Measurements from ENCODE around the gene UBE2O. TPM values are rescaled to one million over a fixed set of nuclear protein-coding genes. Genes with fewer than 3 reads are reported as not detected.

UBE2O gene
- polyA plus RNA-seq, 1 experiment, result 14.2 TPM

- Histone ChIP-seq H3K27ac (ENCODE audit: low read depth, low read length) (no peak overlapping the region), H3K4me3 (ENCODE audit: low read depth, low read length) (no peak overlapping the region), H3K9me3 (ENCODE audit: control insufficient read depth, insufficient read depth, low read length) (no peaks in the 10 kb centered on the region), H3K27me3 (ENCODE audit: control insufficient read depth, insufficient read depth, low read length) (no peaks in the 10 kb centered on the region)
- POLR2A ChIA-PET, result no interaction called here
- DNase-seq (ENCODE audit: low read depth, low spot score), result no peak
- CTCF ChIA-PET, result no interaction called here
- TF ChIP-seq CTCF (IDR thresholded peaks at IDR 0.05; ENCODE audit: low read depth, low read length), result peak; percentile 66
These were observed 20.1 kb downstream of the UBE2O start for GRCh38 chr17:76432712-76433336.

- no peak for DNase-seq (ENCODE audit: low read depth, low spot score)
- CTCF ChIA-PET, result interaction anchor here (0.7 to 1.3 kb wide), 2 partner anchors 27 to 47 kb away, joined by 3 to 4 read pairs; no protein-coding TSS in a partner anchor
- H3K27me3 ChIP-seq (ENCODE audit: control insufficient read depth, insufficient read depth, low read length), result no peaks in the 10 kb centered on the region
- H3K4me3 ChIP-seq (ENCODE audit: low read depth, low read length), result no peak overlapping the region
- H3K9me3 ChIP-seq (ENCODE audit: control insufficient read depth, insufficient read depth, low read length), result no peaks in the 10 kb centered on the region
- POLR2A ChIA-PET, result no interaction called here
- H3K27ac ChIP-seq (ENCODE audit: low read depth, low read length), result no peak overlapping the region
- no peak for TF ChIP-seq CTCF (IDR thresholded peaks at IDR 0.05; ENCODE audit: low read depth, low read length)
These were observed 20.9 kb downstream of the UBE2O start for GRCh38 chr17:76432004-76432403.

GRCh38 chr17:76431509-76431908 is 21.4 kb downstream of the UBE2O start:
- DNase-seq (ENCODE audit: low read depth, low spot score), result no peak
- H3K9me3 ChIP-seq (ENCODE audit: control insufficient read depth, insufficient read depth, low read length), result no peaks in the 10 kb centered on the region
- no peak overlapping the region for H3K4me3 ChIP-seq (ENCODE audit: low read depth, low read length)
- H3K27ac ChIP-seq (ENCODE audit: low read depth, low read length), result no peak overlapping the region
- POLR2A ChIA-PET, result no interaction called here
- TF ChIP-seq CTCF (IDR thresholded peaks at IDR 0.05; ENCODE audit: low read depth, low read length), result no peak
- CTCF ChIA-PET, result interaction anchor here (0.7 to 1.3 kb wide), 3 partner anchors 23 to 46 kb away, joined by 3 to 4 read pairs (median 4); no protein-coding TSS in a partner anchor
- H3K27me3 ChIP-seq (ENCODE audit: control insufficient read depth, insufficient read depth, low read length), result no peaks in the 10 kb centered on the region

GRCh38 chr17:76428511-76428910 is 24.4 kb downstream of the UBE2O start:
- DNase-seq (ENCODE audit: low read depth, low spot score), result no peak
- H3K27me3 ChIP-seq (ENCODE audit: control insufficient read depth, insufficient read depth, low read length), result no peaks in the 10 kb centered on the region
- no peak overlapping the region for H3K4me3 ChIP-seq (ENCODE audit: low read depth, low read length)
- TF ChIP-seq CTCF (IDR thresholded peaks at IDR 0.05; ENCODE audit: low read depth, low read length), result no peak
- ChIA-PET POLR2A (no interaction called here), CTCF (interaction anchor here (1.2 to 1.6 kb wide), 2 partner anchors 25 to 78 kb away, joined by 3 to 4 read pairs; no protein-coding TSS in a partner anchor)
- no peaks in the 10 kb centered on the region for H3K9me3 ChIP-seq (ENCODE audit: control insufficient read depth, insufficient read depth, low read length)
- H3K27ac ChIP-seq (ENCODE audit: low read depth, low read length), result no peak overlapping the region

GRCh38 chr17:76427501-76428231 is 25.3 kb downstream of the UBE2O start:
- POLR2A ChIA-PET, result interaction anchor here (0.6 to 1.1 kb wide), 2 partner anchors 19 to 102 kb away, joined by 3 to 5 read pairs; no protein-coding TSS in a partner anchor
- CTCF ChIA-PET, result interaction anchor here (0.8 to 1.6 kb wide), 4 partner anchors 26 to 267 kb away, joined by 3 to 4 read pairs (median 3); no protein-coding TSS in a partner anchor
- peak; percentile 37 for DNase-seq (ENCODE audit: low read depth, low spot score)
- Histone ChIP-seq H3K27me3 (ENCODE audit: control insufficient read depth, insufficient read depth, low read length) (no peaks in the 10 kb centered on the region), H3K9me3 (ENCODE audit: control insufficient read depth, insufficient read depth, low read length) (no peaks in the 10 kb centered on the region), H3K27ac (ENCODE audit: low read depth, low read length) (no peak overlapping the region), H3K4me3 (ENCODE audit: low read depth, low read length) (no peak overlapping the region)
- TF ChIP-seq CTCF (IDR thresholded peaks at IDR 0.05; ENCODE audit: low read depth, low read length), result no peak

Measured in AG04450 (cell line).